ENCODE data around the gene TNFSF8.

TNFSF8 gene

GRCh38 chr9:114889802-114890224, 40.6 kb downstream of the TNFSF8 start:
- TF ChIP-seq CTCF (IDR thresholded peaks at IDR 0.05; ENCODE audit: low read depth, low read length), result no peak
- no peak for DNase-seq (ENCODE audit: extremely low read depth, low read depth)

DNA sequence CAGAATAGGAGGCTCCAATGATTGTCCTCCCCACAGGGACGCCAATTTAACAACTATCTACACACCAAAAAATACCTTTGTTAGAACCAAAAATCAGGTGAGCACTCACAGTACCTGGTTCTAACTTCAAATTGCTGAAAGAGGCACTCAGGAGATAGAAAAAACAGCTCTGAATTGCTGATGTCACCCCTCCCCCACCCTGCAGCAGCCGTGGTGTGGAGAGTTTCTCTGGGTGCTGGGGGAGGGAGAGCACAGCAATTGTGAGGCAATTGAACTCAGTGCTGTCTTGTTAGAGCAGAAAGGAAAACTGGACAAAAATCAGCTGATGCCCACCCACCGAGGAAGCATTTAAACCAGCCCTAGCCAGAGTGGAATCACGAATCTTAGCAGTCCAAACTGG, 41.8 kb downstream of the TNFSF8 start:
- no peak for DNase-seq (ENCODE audit: extremely low read depth, low read depth)

DNA sequence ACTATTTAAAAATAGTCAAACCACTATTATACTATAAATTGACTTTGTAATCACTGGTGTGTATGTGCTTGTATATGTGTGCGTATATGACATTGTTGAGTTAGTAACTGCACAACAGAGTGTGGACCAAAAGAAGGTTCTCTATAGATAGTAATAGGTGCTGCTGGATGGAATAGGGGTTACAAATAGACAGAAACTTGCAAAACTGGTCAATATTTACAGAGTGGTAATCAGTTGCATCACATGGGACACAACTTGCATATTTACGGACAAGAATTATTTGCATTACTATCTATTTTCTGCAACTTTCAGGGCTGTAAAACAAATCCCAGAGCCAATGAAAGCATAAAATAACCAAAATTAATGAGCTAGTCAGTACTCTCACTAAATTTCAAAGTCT, 42.4 kb downstream of the TNFSF8 start:
- no peak for DNase-seq (ENCODE audit: extremely low read depth, low read depth)
- TF ChIP-seq CTCF (IDR thresholded peaks at IDR 0.05; ENCODE audit: low read depth, low read length), result no peak

More for the DNA sequence above, 41.8 kb downstream of the TNFSF8 start:
- TF ChIP-seq CTCF (IDR thresholded peaks at IDR 0.05; ENCODE audit: low read depth, low read length), result no peak

DNA sequence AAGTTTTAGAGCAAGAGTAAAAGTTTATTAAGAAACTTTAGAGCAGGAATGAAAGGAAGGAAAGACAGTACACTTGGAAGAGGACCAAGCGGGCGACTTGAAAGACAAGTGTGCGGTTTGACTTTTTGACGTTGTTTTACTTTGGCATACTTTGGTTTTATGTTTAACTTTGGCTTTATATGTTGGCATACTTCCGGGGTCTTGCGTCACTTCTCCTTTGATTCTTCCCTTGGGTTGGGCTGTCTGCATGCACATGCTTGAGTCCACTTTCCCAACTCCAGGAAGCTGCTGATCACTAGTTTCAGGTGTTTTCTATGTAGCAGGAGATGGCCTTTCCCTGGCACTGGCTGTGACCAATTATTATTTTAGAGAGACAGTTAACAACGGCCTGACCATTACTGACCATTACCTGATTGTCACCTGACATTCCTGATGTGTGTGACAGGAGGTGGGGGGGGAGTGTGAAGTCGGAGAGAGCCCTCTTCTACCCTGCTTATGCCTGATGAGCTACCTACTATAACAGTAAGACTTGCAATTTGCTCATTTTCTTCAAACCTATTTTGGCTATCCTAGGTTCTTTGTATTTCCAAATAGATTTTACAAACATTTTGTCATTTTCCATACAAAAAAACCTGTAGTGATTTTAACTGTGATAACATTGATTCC, 45.5 kb downstream of the TNFSF8 start:
- DNase-seq (ENCODE audit: extremely low read depth, low read depth), result no peak
- TF ChIP-seq CTCF (IDR thresholded peaks at IDR 0.05; ENCODE audit: low read depth, low read length), result no peak

GRCh38 chr9:114883709-114884108, 46.7 kb downstream of the TNFSF8 start:
- no peak for DNase-seq (ENCODE audit: extremely low read depth, low read depth)
- TF ChIP-seq CTCF (IDR thresholded peaks at IDR 0.05; ENCODE audit: low read depth, low read length), result no peak

GRCh38 chr9:114880291-114880745, 50.1 kb downstream of the TNFSF8 start:
- DNase-seq (ENCODE audit: extremely low read depth, low read depth), result no peak
- TF ChIP-seq CTCF (IDR thresholded peaks at IDR 0.05; ENCODE audit: low read depth, low read length), result no peak

- DNase-seq (ENCODE audit: extremely low read depth, low read depth), result no peak
- TF ChIP-seq CTCF (IDR thresholded peaks at IDR 0.05; ENCODE audit: low read depth, low read length), result no peak
Measured at GRCh38 chr9:114878879-114879564, 51.4 kb downstream of the TNFSF8 start.

Measured in AG09319 (cell line).